HG02571 (cell line): ENCODE data around the gene SCYGR6.
A peak's percentile ranks its signal among the peaks of the same experiment; 100 is the strongest.
"Not testable (repeated sequence)": the region's sequence is repeated elsewhere in the genome, so short reads cannot be mapped to it uniquely, and the experiment has no call there.

Source experiments
- ATAC-seq: cut with Tn5 transposase; IDR thresholded peaks from one replicate; pipeline ENCODE4 v1.9.1; 2021; ENCODE audit warnings: mild to moderate bottlenecking, moderate library complexity; ENCODE audit not compliant: unreplicated experiment

The SCYGR6 gene, protein sequence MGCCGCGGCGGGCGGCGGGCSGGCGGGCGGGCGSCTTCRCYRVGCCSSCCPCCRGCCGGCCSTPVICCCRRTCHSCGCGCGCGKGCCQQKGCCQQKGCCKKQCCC

DNA sequence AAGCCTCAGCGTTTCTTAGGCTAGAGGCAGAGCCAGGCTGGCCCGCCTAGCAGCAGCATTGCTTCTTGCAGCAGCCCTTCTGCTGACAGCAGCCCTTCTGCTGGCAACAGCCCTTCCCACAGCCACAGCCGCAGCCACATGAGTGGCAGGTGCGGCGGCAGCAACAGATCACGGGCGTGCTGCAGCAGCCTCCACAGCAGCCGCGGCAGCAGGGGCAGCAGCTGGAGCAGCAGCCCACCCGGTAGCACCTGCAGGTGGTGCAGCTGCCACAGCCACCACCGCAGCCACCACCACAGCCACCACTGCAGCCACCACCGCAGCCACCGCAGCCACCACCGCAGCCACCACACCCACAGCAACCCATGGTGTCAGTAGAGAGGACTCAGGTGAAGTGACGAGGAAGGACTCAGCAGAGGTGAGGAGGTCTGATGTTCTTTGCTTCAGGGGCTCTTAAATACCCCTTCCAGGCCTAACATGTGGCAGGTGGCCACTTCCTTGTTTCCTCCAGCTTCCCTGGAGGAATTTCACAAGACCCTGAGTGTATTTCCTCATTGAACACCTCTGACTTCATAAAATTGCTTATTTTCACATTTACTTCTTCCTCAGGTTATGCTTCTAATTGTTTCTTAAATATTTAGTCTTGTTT is at the start of gene SCYGR6:
SCYGR6 (minus strand) TSS at position 364 of the 646 bp plus-strand sequence; CDS start at position 364, 0 bp downstream.
- no peak for ATAC-seq

DNA sequence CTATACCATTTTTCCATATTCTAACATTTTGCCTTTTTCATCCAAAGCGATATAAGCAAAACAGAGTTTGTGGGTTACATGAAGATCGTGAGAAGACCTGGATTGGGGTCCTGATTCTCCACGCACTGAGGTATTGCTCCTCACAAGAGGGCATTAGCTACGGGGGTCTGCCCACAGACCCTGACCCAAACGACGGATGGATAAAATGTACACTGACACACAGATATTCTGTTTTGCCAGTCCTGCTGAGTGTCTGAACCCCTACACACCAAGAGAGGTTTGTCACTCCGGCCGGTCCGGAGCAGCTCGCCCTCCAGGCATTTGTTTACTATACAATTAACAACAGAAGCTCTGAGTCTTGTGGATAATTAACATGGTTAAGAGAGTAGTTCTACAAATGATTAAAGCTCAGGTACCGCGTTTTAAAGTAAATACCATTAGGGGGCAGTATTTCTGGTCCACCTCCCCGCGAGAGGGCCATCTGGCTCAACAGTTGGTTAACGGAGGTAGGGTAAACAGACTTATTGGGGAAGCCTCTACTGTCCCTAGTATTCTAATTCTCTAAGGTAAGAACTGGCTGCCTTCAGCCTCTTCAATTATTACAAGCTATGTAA is 49.6 kb upstream of the SCYGR6 start:
- ATAC-seq = no peak

DNA sequence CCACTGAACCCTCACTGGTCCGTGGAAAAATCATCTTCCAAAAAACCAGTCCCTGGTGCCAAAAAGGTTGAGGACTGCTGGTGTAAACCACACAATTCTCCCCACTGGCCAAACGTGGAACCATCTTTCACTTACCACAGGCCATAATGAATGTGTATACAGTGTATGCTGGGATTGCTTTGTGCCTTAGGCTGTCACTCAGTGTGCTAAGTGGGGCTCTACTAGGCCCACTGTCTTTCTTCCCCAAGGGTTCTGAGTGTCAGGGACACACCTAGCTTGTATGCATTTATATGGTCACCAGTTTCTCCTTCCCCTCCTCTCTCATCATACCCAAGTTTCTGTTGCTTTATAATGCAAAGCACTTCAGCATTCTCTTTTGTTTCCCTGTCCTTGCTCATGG is 48.4 kb upstream of the SCYGR6 start:
- ATAC-seq = no peak

DNA sequence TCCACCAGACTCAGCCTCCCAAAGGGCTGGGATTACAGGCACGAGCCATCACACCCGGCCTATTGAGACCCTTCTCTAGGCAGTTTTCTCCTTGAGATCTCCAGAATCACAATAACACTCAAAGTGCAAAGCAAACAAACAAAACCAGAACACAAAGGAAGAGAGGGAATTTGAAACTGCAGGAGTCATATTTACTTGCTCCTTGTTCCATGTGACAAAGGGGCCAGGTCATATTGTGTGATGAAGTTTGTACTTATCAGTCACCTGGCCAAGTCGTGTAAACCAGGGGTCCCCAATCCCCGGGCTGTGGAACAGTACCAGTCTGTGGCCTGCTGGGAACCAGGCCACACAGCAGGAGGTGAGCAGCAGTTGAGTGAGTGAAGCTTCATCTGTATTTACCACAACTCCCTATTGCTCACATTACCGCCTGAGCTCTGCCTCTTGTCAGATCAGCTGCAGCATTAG is 47.7 kb upstream of the SCYGR6 start:
- ATAC-seq = no peak

DNA sequence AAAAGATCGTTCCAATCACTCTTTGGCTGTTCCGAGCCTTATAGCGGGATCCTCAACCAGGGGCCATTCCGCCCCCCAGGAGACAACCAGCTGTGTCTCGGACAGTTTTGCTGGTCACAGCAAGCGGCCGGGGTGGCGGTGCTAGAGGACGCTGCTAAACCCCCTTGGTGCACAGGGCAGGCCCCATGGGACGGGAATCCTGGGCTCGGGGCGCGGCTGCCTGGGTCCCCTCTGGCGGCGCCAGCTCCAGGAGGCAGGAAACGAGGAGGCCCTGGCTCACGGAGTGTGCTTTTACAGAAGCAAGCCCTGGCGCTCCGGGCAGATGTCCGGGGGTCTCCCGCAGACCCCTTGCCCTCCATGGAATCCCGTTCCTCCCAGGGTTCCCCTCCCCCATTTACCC is 43.3 kb upstream of the SCYGR6 start:
- ATAC-seq = no peak

DNA sequence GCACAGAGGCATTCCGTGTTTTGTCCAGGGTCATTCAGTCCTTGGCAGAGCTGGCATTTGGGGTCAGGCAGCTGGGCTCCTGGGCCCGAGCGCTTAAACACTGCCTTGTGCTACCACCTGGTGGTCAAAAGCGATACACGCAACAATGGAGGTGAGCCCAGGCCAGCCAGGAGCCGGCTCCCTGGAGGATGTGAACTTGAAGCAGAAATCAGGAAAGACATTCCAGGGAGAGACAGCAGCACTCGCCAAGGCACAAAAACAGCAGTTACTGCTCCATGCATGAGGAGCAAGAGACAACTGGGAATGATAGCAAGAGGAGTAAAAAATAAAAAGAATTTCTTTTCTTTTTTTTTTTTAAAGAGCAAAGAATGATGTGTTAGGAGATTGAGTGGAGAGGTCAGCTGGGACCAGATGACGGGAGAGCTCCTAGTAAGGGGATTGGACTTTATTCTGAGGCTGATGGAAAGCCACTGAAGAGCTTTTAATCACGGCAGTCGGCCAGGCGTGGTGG is 41.9 kb upstream of the SCYGR6 start:
- ATAC-seq = peak; percentile 98

DNA sequence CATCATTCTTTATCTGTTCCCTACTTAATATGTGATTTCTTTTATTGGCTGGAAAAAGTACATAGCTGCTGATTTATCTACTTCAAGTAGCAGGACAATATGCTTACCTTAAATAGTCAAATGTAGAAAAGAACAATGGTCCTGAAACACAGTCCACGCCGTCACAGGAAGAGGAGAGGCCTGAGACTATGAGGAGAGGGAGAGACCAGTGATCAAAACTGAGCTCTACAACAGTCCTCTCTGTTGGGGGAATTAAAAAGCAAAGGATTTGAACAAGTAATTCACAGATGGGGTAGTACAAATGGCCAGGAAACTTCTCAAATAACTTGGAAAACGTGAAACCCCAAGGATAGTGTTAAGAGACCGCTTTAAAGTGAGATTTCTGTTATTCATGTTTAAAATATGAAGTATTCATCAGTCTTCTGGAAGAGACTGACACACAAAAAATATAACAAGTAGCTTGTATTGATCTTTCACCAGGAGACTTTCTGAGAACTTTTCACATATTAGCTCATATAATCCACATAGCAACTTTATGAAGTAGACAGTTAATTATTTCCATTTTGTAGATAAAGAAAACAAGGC is 41.3 kb upstream of the SCYGR6 start:
- no peak for ATAC-seq

DNA sequence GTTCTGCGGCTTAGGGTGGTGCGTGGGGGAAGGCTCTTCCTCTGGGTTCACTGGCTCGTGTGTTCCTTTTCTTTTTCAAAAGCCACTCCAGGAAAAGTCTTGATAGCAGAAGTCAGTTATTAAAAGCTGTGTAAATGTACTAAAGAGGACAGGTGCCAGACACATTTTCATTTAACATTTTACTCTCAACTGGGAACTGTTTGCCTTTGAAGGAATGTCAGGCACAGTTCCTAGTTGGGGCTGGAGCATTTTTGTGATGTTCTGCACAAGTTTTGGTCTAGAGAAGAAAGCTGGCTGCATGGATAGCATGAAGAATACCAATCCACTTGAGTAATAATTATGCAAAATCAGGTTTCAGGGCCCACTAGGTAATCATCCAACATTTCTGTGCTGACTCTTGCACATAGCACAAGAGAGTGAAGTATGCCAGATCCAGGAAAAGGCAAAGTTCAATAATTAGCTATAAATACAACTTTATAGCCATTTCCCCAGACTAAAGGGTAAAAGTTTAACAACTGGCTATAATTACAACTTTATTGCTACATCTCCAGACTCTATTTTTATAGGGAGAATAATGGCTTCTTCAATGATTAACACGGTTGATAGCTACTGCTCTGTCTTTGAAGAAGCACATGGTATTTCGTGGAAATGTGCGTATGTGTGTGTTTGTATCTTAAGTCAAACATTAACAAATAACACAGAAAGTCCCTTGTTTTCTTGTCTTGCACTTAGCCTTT is 37.4 kb upstream of the SCYGR6 start:
- ATAC-seq = no peak

DNA sequence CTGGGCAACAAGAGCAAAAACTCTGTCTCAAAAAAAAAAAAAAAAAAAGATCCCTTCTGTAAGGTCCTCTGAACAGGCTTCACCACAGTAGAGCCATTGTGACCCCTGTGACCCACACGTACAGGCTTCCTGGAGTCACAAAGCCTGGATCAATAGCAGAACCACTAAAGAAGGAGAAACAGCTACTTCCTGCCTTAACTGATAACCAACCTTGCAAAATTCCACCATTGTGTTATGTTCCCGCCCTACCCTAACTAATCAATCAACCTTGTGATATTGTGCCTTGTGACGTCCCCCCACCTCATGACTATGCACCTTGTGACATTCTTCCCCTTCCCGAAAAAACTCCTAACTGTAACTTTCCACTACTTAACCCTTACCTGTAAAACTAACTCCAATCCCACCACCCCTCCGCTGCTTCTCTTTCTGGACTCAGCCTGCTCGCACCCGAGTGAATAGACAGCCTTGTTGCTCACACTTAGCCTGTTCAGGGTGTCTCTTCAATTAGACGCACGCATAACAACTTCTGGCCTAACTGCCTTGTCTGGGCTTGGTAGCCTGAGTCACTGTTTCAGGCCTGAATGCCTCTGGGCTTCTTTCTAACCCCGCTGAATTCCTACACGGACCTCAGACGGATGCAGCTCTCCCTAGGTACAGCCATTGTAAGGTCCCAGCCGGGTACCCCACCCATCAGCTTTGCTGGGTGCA is 35.0 kb upstream of the SCYGR6 start:
- ATAC-seq = no peak

DNA sequence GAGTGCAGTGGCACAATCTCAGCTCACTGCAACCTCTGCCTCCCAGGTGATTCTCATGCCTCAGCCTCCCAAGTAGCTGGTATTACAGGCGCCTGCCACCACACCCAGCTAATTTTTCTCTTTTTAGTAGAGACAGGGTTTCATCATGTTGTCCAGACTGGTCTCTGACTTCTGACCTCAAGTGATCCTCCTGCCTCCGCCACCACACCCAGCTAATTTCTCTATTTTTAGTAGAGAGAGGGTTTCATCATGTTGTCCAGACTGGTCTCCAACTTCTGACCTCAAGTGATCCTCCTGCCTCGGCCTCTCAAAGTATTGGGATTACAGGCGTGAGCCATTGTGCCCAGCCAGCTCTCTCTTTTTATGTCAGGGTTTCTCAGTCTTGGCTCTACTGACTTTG is 31.7 kb upstream of the SCYGR6 start:
- not testable (repeated sequence) for ATAC-seq

DNA sequence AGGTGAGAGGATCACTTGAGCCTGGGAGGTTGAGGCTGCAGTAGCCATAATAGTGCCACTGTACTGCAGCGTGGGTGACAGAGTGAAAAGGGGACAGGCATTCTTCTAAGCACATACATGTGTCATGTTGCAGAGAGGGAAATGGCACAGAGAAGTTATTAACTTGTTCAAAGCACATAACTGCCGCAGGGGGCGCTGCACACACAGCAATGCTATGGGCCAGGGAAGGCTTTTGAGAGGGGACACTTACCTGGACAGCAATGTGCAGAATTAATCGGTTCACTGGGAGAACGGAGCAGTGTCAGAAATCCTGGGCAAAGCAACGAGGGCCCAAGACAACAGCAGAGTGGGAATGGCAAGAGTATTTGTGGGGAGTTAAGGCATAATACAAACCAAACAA is 23.5 kb upstream of the SCYGR6 start:
- no peak for ATAC-seq

DNA sequence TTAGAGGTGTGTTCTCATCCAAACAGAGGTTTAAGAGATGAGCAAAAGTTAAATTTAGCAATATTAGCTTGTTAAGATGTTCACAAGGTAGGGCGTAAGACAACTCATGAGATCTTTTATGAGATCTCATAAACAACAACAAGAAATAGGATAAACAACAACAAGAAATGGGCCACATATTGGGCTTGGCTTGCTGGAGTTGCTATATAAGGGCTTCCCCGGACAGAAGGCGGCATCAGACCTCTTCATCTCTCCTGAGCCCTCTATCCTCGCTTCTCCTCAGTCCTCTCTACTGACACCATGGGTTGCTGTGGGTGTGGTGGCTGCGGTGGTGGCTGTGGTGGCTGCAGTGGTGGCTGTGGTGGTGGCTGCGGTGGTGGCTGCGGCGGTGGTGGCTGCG is 21.0 kb upstream of the SCYGR6 start, which contains the start of gene SCYGR8:
SCYGR8 (plus strand) TSS at position 301 of the 400 bp plus-strand sequence; CDS start at position 301, 0 bp downstream.
- no peak for ATAC-seq

DNA sequence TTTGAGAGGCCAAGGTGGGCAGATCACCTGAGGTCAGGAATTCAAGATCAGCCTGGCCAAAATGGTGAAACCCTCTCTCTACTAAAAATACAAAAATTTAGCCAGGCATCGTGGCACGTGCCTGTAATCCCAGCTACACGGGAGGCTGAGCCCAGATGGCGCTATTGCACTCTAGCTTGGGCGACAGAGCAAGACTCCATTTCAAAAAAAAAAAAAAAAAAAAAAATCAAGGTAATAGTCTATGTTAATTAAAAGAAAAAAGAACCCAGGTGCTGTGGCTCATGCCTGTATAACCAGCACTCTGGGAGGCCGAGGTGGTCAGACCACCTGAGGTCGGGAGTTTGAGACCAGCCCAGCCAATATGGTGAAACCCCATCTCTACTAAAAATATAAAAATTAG is 16.1 kb upstream of the SCYGR6 start:
- not testable (repeated sequence) for ATAC-seq

DNA sequence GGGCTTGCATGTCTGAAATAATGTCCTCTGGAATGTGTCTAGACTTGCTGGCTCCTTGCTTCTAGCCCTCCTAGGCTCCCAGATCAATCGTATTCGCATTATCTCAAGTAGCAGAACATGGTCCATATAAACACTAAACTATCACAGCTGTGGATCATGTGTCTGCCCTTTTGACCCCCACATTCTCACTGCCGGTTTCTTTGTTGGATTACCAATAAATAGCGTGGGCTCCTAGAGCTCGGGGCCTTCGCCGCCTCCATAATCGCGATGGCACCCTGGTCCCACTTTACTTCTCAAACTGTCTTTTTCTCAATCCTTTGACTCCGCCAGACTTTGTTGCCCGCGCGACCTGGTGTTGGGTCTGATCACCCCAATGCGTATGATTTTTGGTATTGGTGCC is 14.8 kb upstream of the SCYGR6 start:
- ATAC-seq = no peak

DNA sequence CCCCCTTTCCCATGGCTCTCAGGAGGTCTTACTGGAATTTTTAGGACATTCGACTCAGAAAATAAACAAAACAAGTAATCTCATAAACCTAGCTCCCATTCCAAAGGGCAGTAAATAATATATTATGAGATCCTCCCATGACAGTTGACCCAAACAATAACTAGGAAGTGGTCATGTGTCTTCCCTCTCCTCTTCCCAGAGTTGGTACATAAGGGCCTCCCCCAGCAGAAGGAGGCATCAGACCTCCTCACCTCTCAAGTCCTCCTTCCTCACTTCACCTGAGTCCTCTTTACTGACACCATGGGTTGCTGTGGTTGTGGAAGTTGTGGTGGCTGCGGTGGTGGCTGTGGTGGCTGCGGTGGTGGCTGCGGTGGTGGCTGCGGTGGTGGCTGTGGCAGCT is 3.5 kb upstream of the SCYGR6 start, which contains the start of gene SCYGR7:
SCYGR7 (plus strand) TSS at position 301 of the 400 bp plus-strand sequence; CDS start at position 301, 0 bp downstream.
- no peak for ATAC-seq

DNA sequence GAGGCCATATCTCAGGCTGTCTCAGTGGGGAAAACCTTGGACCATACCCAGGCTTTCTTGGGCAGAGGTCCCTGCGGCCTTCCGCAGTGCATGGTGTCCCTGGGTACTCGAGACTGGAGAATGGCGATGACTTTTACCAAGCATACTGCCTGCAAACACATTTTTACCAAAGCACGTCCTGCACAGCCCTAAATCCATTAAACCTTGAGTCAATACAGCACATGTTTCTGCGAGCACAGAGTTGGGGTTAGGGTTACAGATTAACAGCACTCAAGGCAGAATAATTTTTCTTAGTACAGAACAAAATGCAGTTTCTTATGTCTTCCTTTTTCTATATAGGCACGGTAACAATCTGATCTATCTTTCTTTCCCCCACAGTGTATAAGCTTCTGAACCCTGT is 1.7 kb downstream of the SCYGR6 start:
- not testable (repeated sequence) for ATAC-seq

DNA sequence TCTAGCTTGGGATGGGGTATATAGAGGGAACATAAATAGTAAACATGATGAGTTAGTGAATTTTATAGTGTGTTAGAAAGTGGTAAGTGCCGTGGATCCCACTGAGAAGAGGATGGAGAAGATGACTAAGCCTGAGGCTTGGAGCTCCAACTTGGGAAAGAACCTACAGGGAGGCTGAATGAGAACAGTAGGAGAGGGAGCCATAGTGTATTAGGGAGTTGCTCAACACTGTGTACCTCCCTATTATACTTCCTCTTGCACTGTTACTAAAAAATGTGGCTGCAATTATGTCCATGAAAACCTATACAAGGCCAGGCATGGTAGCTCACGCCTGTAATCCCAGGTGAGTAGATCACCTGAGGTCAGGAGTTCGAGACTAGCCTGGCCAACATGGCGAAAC is 3.9 kb downstream of the SCYGR6 start:
- ATAC-seq = no peak

DNA sequence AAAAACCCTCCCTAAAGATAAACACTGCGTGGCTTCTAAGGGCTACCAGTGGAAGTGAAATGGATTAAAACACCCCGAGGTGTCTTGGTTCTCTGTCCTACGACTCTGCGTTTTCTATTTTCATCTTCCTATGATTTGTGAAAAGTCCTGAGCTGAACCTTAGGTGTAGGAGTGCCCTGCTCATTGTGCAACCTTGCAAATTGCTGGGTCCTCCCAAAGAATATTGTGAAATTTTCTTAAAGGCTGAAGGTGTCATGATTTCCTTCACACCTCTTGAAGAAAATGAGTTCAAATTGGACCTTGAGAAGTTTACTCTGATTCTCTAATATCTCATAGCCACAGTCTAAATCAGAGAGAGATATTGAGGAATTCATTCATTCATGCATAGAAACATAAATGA is 4.9 kb downstream of the SCYGR6 start:
- no peak for ATAC-seq

DNA sequence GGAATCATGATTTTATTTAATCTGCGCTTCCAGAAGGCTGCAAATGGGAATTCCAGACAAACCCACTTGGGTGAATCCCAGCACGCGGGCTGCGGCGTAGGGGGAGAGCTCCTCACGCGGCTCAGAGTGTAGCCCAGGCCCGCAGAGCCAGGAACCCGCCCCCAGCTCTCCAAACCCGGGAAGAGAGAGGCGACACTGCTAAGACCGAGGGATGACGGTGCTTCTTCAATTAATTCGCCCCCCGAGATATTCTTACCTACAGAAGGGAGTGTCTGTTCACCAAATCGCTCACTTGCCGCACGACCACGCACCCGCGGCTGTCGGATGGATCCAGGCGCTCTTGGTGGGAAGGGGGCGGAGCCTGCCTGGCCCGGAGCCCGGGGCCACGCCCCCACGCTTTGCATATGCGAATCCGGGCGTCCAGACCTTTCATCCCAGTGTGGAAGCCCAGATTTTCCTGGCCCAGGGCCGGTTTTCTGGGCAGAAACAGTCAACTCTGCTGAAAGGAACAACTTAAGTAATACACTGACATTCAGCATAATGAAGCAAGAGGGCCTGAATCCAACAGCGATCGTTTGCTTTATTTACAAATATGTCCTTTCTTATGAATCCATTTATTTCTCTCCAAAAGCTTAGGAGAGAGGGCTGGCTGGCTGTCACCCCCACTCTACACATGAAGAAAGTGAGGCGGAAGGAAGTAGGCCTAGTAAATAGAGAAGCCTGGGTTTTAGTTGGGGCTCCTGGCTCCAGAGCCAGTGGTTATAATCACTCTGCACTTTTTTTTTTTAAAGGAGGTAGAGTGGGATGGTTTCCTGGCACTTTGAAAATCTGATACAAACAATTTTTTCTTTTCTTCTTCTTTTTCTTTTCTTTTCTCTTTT is 6.6 kb downstream of the SCYGR6 start, which contains the start of gene SLC19A3:
SLC19A3 (minus strand) TSS at position 342 of the 881 bp plus-strand sequence. CDS start 15,710 bp downstream, outside the sequence.
- ATAC-seq = no peak
